Measurements from ENCODE around the gene TMEM209.
A peak's percentile ranks its signal among the peaks of the same experiment; 100 is the strongest.
"Not testable (repeated sequence)": the region's sequence is repeated elsewhere in the genome, so short reads cannot be mapped to it uniquely, and the experiment has no call there.

The TMEM209 gene

DNA sequence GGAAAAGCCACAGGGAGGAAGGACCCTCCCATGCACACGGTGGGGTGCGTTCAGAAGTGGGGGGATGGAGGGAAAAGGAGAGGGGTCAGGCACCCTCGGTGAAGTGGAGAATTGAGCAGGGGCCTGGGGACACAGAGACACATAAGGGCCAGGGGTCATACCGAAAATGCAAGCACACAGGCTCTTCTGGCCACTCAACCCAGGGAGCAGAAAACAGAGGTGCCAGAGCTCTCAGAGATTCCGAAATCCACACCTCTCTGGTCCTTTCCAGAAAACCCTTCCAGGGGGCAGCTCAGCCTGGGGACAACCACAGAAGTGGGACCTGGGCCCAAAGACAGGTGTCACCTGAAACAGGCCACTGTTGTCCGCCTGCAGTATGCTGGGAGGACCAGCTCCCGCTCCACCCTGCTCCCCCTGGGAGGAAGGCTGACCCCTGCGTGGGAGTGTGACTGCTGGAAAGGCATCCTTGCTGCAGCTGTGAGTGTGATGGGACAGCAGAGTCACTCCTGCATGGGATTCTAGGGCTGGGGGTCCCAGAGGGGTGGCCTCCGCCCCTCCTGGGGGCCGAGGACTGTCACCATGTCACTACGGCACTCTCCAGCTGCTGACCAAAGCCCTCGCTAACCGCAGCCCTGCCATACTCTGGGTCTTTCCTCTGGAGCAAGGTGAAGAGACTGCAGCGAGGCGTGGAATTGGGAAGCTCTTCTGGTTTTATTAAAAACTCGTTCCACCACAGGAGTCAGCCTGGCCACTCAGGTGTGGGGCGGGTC lies 63.1 kb downstream of the TMEM209 start:
- DNase-seq = no peak

DNA sequence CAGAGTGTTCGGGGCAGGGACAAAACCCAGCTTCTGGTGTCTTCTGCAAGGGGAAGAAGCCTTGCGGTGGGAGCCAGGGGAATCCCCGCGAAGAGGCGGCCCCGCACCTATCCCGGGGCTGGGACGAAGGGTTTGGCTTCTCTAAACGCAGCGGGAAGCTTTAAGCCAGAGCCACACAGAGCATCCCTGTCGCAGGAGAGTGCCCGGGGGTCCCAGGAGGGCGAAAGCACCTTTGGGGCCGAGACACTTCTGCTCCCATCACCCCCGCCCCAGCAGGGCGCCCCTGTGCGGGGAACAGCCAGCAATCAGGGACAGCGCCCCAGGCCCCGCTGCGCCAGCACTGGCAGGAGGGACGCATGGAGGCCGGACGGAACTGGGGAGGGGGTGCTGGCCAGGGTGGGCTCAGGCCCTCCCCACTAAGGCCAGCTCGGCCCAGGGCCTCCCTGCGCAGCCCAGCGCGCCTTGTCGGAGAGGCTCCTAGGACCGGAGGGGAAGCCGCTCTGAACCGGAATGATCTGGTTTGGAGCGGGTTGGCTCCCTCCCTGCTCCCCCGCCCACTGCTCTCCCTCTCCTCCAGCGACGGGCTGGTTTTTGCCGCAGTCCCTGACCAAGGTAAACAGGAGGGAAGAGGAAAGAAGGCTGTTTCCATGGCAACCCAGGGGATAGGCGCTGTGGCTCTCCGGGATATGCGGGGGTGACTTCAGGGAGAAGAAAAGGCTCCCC lies 63.9 kb downstream of the TMEM209 start:
- no peak for DNase-seq

DNA sequence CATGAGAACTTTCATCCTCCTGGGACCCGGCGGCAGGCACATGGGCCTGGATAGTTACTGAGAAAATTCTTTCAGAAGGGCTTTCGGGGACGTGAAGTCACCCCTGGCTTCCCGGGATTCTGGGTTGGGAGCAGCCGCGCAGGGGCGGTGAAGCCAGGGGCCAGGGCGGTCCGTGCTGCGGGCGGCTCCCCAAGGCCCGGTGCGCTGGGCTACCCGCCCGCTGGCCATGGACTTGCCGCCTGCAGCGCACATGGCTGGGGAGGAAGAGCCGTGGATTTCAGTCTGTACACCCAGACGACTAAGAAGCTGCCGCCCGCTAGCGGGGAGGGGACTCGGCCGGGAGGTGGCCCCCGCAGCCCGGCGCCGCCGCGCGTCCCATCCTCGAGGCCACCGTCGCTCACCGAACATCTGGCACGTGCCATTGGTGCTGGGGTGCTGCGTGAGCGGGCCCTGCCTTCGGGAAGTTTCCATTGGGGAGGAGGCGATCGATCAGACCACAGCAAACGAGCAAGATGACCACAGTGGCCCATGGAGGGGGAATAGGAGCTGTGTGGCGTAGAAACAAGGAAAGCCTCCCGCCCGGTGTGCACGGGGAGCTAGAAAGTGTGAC lies 64.5 kb downstream of the TMEM209 start:
- DNase-seq = no peak

DNA sequence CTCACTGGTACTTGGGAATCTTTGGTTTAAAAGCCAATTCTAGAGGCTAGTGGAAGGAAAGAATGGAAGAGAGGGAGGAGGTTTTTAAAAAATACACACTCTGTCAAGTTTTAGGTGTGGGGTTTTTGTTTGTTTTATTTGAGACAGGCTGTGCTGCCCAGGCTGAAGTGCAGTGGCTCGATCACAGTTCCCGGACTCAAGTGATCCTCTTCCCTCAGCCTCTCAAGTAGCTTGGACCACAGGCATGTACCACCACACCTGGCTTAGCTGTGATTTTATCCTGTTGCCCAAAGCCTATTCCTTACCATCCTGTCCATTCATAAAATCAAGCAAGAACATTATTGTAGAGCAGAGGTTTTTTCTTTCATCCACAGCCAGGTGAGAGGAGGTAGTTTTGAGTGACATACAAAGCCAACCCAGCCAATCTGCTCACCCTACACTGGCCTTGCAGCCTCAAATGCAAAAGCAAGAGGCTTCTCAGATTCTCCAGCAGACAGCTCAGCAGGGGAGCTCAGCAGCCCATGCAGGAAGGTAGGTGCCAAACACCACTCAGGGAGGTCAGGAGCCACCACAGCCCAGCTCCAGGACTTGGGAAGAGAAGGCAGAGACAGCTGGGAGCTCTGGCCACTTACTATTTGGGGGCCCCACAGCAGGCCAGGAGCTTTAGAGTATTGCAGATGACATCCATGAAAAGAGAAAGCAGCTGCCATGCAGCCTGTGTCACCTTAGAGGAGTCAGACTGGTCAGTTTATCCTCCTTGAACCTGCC lies 65.8 kb downstream of the TMEM209 start:
- DNase-seq = no peak

DNA sequence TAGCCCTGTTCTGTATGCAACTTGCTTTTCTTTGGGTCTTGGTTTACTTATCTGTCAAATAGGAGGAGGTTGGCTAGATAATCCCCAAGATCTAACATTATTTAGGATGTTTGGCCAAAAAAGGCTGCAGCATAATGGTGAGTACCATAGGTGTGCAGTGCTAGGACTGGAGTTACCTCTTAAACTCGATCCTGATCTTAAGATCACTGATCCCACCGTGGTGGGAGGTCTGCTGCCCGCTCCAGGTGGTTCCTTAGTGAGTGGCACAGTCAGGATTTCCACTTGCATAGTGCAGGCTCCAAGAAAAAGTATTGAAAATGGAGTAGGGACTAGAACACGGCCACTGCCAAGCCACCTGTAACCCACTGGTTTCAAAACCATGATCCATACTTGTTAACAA lies 68.0 kb downstream of the TMEM209 start:
- DNase-seq = no peak

DNA sequence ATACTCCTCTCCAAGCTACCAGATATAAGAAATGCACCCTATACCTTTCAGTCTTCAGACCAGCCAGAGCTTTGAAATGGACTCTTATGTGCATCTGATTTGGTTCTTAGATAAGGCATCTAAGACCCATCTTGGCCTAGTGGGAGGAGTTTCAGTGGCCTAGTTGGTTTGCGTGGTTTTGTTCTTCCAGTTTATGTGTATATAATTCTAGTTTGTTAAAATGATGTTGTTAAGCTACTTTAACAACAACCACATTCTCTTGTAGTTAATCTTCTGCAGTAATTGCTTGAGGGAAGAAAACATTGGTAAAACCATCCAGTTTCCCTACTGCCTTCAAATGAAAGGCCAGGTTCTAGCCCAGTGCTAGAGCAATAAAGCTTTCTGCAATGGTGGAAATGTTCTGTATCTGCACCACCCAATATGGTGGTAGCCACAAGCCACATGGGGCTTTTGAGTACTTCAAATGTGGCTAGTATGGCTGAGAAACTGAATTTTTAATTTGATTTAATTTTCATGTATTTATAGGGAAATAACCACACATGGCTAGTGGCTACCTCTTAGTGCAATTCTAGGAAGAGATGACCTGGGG lies 68.5 kb downstream of the TMEM209 start:
- DNase-seq = no peak

DNA sequence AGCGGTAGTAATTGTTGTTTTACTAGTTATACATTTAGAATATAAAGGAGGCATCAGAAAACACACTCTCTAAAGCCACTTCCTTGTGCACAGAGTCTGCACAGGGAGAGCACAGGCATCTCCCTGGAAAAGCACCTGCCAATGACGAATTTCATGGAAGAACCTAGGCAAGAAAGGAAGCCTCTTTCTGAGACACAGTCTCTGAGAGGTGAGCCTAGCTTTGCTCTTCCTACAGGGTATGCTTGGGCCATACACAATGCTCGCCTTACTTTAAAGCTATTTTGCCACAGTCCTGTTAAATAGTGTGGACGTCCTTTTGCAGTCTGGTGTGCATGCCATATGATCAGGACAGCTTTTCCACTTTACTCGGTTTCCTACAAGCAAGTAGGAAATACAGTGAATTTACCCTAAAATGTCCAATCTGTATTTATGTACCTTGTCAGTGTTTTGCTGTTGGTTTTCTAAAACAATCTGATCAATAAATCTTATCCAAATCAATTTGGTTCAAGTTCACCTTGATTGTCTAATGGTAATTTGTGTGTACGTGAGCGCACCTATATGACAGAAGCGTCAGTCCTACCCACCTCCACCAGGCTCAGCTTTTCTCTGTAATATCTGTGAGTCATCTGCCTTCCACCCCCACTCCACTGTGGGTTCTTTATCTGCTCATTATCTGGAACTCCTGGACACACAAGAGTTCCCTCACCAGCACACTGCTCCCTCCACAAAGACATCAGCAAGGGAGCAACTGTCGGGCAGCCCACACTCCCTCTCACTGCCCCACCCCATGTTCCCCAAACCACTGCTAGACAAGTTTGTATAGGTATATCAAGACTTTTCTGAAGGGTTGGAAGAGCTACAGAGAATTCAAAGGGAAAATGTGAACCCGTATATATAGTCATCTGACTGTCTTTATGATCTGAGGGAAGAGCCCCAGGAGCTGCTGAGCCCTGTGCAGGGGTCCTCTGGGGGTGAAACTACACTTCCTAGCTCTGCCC lies 69.7 kb downstream of the TMEM209 start:
- no peak for DNase-seq

DNA sequence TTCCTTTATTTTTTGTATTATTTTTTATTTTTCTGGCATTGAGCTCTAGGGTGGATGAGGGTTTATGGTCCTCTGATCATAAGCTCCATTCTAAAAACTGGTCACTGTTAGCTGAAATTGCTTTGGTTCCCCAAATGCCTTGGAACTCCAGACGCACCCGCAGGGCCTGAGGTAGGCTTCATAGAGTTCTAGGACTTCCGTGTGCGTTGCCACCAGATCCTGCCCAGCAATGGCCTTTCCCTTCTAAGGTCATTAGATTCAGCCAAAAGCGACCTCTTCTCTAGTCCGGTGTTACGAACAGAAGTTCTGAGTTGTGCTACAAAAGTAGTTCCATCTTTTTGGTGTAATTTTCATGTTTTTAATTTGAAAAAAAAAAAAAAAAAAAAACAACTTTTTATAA lies 70.5 kb downstream of the TMEM209 start:
- DNase-seq = no peak

DNA sequence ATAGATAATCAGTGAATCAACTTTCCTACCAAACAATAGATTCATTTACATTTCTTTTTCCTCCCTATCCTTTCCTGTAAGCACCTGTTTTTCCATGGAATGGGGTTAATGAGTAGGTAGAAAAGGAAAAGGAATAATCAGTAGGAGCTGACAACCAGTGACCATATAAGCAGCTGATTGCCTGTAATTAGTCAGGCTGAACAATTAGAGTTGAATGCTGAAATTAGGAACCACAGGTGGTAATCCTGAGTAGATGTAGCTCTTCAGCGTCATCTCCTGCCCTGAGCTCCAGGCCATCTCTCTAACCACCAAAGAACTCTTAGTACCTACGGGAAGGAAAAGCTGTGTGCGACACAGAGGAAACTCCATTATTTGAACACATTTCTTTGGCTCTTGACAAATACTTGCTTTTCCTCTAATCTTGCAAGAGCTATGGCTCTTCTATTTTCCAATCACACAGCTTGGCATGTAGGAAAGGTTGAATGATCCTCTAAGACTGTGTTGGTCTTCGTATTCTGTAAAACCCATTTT lies 71.0 kb downstream of the TMEM209 start:
- peak; percentile 21 for DNase-seq

DNA sequence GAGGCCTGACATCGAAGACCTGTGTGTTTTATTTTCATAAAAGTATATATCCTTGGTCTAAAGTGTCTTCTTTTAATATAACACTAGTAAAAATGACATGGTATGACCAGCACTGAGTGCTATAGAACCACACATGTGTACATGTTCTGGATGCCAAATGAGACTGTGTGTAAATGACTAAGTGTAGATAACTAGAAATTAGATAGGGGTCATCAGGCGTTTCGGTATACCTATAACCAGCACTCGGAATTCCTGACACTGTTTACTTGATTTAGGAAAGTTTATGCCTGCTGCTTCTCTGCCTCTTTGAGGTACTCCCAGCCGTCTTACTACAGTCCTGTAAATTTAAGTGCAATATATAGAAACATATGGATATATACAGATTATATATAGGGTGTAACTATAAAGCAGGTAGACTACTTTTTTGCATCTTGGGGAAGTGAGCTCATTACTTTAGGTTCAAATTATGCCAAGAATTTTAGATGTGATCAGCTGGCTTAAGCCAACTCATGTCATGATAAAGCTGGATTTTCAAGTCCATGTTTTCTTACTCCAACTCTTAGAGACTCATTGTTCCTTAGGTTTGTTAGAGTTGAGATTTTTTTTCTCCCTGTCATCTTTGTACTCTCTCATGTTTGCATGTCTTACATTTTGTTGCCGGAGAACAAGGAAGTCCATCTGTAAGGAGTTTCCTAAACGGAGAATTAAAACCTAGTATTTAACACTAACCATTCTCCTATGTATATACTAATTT lies 72.0 kb downstream of the TMEM209 start:
- no peak for DNase-seq

DNA sequence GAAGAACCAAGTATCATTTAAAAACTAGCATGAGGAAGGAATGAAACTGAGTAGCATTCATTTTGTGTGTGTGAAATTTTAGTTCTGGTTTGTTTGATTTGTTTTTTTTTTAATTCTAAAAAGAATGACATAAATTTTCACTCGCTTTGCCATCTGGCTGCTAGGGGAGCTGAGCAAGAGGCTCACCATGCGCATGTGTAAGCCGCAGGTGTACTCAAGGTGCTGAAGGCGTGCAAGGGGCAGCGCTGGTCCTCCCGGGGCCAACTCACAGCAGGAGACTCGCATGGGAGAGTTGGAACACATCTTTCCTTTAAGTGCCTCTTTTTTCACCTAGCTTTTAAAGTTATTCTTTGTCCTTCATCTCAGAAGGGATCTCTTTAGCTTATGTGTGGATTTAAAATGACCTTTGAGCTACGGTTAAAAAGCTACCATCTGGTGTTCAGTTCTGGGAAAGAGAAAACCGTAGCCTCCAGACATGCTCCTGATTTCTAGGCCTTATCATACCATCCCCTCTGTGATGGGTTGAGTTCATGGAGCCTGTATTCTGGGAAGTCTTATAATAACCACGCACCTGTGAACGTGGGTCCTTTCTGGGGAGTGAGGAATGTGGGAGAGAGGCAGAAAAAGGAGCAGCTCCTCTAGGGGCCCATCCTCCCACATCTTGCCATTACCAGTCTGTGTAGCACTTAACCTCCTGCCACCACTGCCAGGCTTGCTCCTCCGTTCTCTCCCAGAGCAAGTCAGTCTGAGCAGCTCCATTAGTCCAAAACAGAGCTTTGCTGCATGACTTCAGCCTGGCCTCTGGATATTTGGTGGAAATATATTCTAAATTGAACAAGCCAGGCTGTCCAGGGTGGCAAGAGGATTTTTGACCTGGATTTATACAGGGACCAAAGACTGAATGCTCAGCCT lies 73.0 kb downstream of the TMEM209 start:
- no peak for DNase-seq

DNA sequence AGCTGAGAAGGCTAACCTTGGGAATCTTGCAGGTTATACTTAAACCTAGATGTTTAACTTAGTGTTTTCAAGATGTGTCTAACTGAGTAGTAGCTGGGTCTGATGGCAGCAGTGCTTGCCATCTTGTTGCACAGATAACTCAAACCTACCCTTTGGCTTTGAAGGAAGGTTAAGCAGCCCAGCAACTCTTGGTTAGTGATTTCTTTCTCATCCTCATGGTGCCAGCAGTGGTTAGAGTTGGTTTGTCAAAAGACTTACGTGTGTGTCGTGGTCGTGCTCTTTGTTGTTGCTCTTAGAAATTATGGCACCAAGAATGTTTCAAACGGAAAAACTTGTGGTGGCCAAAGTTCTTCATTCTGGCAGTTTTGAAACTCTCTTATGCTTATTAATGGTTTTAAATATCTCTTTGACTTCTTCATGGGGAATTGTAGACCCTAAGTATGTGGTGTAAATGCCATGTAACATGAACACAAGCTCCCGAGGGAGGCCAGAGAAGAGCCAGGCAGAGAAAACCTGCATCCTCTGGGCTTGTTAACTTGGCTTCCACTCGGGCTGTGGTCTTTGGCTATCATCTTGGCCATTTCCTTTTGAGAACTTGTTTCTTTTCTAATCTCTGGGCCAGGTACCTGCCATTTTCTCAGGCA lies 73.9 kb downstream of the TMEM209 start:
- no peak for DNase-seq

DNA sequence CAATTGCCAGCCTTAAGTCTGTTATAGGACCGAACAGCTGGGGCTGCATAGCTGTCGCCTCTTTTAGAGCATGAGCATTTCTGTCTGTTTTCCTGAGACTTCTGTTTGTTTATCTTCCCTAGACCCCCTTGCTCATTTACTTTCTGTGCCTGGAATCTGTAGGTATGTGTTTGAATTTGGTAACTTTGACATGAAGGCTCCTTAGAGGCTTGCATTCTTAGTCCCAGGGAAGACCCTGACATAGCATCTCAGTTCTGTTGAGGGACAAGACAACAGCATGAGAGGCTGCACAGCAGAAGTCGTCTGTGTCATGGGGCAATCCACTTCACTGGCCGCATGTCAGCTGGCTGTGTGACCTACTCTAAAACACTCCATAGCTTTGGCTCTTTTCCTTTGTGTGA lies 76.2 kb downstream of the TMEM209 start:
- no peak for DNase-seq

DNA sequence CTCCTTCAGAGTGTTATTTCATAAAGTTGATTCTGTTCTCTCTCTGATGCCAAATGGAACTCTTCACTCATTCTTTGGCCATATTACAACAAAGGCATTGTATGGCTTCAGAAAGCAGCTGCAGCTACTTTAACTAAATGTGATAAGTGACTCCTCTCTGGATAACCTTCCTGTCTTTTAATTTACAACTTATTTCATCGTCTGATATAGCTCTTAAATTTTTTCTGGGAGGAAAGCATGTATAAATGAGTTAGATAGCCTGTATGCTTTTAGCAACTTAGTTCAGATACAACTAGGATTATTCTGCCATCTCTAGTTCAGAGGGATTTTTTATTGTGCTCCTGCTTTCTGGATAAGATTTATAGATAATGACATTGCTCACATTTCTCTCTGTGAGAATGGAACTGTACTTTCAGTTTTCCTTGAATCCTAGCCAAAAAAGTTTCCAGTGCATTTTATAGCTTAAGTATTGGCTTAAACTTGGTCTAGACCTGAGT lies 77.3 kb downstream of the TMEM209 start:
- DNase-seq = no peak

DNA sequence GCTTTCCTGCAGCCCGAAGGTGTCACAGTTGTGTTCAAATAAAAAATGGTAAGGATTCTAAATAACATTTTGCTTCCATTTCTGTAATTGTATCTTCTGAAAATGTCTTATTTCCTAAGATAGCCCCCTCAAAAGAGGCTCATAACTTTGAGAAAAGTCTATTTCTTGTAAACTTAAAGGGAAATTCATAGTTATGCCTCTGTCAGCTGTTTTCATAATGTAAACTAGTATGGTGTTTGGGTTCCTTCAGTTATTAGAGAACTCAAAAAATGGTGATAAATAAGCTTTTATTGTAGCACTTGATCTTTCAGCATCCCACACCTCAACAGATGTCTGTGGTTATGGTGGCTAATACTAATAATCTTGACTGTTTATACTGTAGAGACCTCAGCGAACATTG lies 77.8 kb downstream of the TMEM209 start:
- no peak for DNase-seq

DNA sequence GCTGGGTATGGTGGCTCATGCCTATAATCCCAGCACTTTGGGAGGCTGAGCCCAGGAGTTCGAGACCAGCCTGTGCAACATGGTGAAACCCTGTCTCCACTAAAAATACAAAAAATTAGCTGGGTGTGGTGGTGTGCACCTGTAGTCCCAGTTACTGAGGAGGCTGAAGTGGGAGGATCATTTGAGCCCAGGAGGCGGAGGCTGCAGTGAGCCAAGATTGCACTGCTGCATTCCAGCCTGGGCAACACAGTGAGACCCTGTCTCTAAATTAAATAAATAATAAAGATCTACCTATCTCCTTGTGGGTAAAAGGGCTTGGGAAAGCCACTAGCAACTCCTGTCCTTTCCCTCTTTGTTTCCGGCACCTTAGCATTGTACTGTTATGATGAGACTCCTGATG lies 78.4 kb downstream of the TMEM209 start:
- DNase-seq = not testable (repeated sequence)

DNA sequence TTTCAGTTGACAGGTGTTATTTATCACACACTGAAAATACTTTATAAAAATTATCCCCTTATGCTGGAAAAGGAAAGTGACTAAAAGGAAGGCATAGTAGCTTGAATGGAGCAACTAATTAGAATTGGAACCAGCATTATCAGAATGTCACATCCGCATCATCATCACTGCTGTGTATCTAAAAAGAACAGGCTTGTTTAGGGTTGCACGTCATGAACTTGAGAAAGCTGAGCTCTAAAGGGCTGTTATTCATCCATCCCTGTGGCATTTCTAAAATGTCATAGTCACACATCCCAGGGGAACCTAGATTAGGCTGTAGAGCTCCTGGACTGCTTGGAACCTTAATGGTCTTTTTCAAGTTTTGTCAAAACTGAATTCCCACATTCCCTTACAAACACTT lies 80.5 kb downstream of the TMEM209 start:
- DNase-seq = no peak

DNA sequence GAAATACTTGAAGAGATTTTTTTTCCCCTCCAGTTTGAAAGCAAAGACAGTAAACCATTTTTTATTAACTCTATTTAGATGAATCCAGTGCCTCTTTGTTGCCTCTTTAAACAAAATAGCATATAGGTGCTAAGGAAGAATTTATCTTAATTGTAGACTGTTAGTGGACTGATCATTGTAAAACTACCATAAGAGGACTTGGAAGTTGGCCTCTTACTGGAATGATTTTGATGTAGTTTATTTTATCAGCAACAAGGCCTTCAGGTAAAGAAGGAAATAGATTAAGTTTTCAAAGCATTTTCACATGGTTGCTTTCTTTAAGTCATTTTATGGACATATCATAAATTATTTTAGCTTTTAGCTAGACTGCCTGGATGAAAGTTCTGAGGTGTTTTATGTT lies 81.7 kb downstream of the TMEM209 start:
- DNase-seq = no peak

DNA sequence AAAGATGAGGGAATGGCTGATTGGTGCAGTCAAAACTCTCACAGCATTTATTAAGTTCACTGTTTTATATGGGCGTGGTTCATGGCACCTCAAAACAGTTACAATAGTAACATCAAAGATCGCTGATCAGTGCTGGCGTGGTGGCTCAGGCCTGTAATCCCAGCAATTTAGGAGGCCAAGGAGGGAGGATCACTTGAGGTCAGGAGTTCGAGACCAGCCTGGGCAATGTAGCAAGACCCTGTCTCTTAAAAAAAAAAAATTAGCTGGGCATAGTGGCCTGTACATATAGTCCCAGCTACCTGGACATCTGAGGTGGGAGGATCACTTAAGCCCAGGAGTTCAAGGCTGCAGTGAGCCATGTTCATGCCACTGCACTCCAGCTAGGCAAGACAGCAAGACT lies 86.4 kb downstream of the TMEM209 start:
- no peak for DNase-seq
